GM18951 (cell line): ENCODE measurements around the gene PGRMC1.
"Not testable (repeated sequence)": the region's sequence is repeated elsewhere in the genome, so short reads cannot be mapped to it uniquely, and the experiment has no call there.

ENCODE experiments used
- POLR2A ChIP-seq: IDR thresholded peaks from 4 replicates; pipeline ENCODE4 v1.6.1; 2011; ENCODE audit warnings: mild to moderate bottlenecking; ENCODE audit not compliant: insufficient read length, insufficient read depth; ENCODE audit errors: extremely low read depth
- in situ Hi-C: fragments of 300-500 bp; cut with MboI; formaldehyde crosslinking; loops from one replicate; pipeline ENCODE4 v1.12.0; 2022; ENCODE audit warnings: low sequenced_read_pairs, mixed read lengths, inconsistent platforms; ENCODE audit not compliant: unreplicated experiment

The PGRMC1 gene

DNA sequence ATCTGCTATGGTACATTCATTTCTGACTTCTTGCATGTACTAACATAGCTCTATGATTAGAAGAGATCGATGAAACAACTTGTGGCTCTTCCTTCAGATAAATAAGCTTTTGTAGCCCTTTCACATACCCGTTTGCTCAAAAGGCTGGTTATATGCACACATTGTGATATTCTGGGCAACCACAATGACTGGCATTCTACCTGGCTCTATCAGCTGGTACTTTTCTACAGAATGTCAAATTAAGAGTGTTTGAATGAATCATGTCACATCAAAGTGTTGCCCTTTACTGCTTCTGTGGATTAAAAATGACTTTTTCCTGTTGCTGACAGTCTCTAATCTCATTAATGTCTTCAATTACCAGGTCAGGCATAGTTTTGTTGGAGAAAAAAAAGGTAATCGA is 11.6 kb downstream of the PGRMC1 start:
- TF ChIP-seq POLR2A: no peak
- in situ Hi-C loops: no loop called here

- in situ Hi-C loops: no loop called here
- no peak for TF ChIP-seq POLR2A
Measured at GRCh38 chrX:119249891-119250290, 13.8 kb downstream of the PGRMC1 start.

DNA sequence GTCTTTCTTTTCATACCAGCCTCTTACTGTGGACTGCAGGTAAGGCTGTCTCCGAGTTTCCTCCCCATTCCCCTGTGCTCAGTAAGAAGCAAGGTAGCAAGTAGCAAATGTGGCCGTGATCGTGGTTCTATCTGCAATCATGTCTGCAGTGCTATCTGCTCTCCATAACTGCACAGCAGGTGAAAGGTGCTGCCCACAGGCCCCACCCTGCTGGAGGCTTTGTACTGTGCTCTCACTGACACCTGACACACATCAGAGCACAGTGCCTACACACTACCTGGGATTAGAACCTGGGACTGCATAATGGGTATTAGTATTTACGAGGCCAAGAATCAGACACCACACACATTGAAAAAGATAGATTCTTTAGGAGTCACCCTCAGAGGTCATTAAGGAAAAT is 15.3 kb downstream of the PGRMC1 start:
- no peak for TF ChIP-seq POLR2A
- in situ Hi-C loops: no loop called here

DNA sequence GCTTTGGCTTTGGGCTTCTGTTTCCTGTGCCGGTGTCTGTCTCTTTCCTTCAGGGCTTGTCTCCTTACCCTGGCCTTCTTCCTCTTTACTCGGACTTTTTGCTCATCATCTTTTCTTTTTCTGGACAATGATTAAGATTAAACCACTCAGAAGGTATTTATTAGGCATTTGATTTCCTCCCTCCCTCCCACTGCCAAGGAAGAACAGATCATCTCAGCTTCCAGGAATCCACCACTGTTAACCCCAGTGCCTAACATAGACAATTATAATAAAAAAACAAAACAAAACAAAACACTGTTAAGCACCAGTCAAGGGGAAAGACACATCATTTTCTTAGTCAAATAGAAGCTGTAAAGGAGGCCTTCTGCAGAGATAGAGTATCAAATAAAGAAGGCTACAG is 16.6 kb downstream of the PGRMC1 start:
- no peak for TF ChIP-seq POLR2A
- in situ Hi-C loops: no loop called here

DNA sequence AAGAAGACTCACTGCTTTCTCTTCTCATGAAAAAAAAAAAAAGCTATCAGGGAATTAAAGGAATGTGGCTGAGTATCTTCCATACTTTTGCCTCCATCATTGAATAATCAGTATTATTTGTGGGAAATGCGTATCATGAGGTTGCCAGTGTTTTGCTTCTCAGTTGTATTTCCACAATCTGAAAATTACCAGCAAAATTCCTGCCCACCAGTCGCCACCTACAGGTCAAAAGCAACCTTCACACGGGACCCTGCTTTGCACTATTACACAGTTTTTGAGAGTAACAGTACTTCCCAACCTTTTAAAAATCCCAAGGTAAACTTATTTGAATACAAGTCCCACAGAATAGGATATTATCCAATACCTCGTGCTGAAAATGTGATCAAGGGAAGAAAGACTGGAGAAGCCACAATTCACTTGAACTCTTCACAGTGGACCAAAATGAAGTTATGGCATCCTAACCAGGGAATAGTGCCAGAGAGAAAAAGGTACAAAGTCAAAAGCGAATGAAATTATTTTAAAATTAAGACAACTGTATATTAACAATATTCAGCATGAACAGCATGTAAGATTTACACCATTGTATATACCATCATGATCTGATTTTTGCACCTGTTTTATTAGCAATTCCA is 30.4 kb downstream of the PGRMC1 start:
- no peak for TF ChIP-seq POLR2A
- in situ Hi-C loops: no loop called here

- in situ Hi-C loops: not testable (repeated sequence)
Measured at GRCh38 chrX:119267115-119267514, 31.0 kb downstream of the PGRMC1 start.

GRCh38 chrX:119272882-119273419 is 36.9 kb downstream of the PGRMC1 start:
- no peak for TF ChIP-seq POLR2A
- in situ Hi-C loops: no loop called here

GRCh38 chrX:119273420-119274192 is 37.5 kb downstream of the PGRMC1 start:
- in situ Hi-C loops: no loop called here
- no peak for TF ChIP-seq POLR2A

DNA sequence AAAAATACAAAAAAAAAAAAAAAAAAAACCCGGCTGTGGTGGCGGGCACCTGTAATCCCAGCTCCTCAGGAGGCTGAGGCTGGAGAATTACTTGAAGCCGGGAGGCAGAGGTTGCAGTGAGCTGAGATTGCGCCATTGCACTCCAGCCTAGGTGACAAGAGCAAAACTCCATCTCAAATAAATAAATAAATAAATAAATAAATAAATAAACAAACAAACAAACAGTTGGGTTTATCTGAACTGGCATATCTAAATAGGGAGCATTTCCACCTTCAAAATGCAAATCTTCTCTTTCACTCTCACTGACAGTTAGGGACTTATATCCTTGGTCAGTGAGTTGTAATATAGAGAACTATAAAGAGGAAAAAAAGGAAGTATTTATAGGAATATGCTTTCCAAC is 46.3 kb downstream of the PGRMC1 start:
- in situ Hi-C loops: not testable (repeated sequence)

- in situ Hi-C loops: no loop called here
Measured at GRCh38 chrX:119288890-119289393, 52.9 kb downstream of the PGRMC1 start.

DNA sequence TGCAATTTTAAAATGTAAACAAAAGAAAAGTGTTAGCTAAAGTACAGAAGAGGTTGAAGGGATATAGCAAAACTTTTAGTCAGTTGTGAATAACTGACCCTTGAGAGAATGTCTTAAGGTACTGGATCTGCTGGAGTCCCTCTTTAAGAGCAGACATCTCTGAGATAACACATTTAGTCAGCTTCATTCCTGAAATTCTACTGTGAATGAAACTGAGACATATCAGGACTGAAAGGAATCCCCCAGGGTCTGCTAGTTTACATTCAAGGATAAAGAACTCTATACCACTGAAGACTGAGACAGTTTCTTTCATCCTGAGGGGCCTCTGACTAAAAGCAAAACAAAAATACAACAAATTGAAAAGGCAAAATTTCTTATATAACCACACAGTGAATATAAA is 54.4 kb downstream of the PGRMC1 start:
- in situ Hi-C loops: no loop called here
- no peak for TF ChIP-seq POLR2A

More at GRCh38 chrX:119288890-119289393, 52.9 kb downstream of the PGRMC1 start:
- TF ChIP-seq POLR2A: no peak

DNA sequence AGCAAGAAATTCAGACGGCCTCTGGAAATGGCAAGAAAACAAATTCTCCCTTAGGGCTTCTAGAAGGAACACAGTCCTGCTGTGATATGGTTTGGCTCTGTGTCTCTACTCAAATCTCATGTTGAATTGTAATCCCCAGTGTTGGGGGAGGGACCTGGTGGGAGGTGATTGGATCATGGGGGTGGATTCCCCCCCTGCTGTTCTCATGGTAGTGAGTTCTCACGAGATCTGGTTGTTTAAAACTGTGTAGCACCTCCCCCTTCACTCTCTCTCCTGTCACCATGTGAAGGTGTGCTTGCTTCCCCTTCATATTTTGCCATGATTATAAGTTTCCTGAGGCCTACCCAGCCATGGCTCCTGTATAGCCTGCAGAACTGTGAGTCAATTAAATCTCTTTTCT is 55.2 kb downstream of the PGRMC1 start:
- in situ Hi-C loops: not testable (repeated sequence)

DNA sequence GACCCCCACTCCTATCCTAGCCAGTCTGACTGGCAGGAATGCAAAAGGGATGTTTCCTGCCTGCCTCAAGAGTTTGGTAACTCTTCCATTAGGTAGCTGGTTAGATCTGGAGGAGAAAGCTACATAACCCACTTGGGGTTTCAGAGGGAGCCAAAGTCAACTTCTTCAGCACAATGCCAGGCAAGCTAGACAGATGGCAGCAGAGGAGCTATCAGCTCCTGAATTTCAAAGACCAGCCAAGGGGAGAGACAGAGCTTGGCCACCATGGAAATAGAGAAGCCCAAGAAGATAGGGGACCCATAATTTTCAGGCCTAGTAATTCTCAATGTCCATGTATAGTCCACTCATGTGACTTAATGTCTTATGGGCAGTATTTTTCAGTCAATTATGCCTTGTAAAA is 56.4 kb downstream of the PGRMC1 start:
- no peak for TF ChIP-seq POLR2A
- in situ Hi-C loops: no loop called here
